Lower lobe of right lung (tissue), 2 donors: ENCODE data around the gene CCDC59. TPM values are rescaled to one million over a fixed set of nuclear protein-coding genes. Genes with fewer than 3 reads are reported as not detected.
A peak's percentile ranks its signal among the peaks of the same experiment; 100 is the strongest.

ENCODE experiments used
- ATAC-seq, 2 donors: fragments of 200-7000 bp; cut with Tn5 transposase; one replicate each; pipeline ENCODE4 v1.9.1; 2020 to 2022; ENCODE audit warnings: mild to moderate bottlenecking in 2 of 2, moderate library complexity in 2 of 2
- DNase-seq: peaks from one replicate; pipeline ENCODE4 v3.0.0-alpha.2; 2020
- H3K27ac ChIP-seq: fragments of 200-600 bp; one replicate; pipeline ENCODE4 v1.8.0; 2022
- H3K27me3 ChIP-seq: fragments of 200-600 bp; one replicate; pipeline ENCODE4 v1.8.0; 2022; ENCODE audit warnings: low read depth
- H3K36me3 ChIP-seq: fragments of 200-600 bp; one replicate; pipeline ENCODE4 v1.8.0; 2022; ENCODE audit warnings: mild to moderate bottlenecking
- H3K4me1 ChIP-seq: fragments of 200-600 bp; one replicate; pipeline ENCODE4 v1.8.0; 2022
- H3K4me3 ChIP-seq: fragments of 200-600 bp; one replicate; pipeline ENCODE4 v1.8.0; 2022; ENCODE audit warnings: mild to moderate bottlenecking
- H3K9me3 ChIP-seq: fragments of 200-600 bp; one replicate; pipeline ENCODE4 v1.8.0; 2022
- CTCF ChIP-seq: fragments of 200-600 bp; IDR thresholded peaks from one replicate; pipeline ENCODE4 v1.8.0; 2022; ENCODE audit warnings: antibody characterized with exemption, mild to moderate bottlenecking
- intact Hi-C: fragments of 100-400 bp; cut with DNase I; formaldehyde crosslinking; loops from one replicate; pipeline ENCODE4 v1.11.0; 2022
- long read RNA-seq: library from polyadenylated mRNA; unstranded; transcript quantifications from one replicate; pipeline ENCODE4 v2.0.0, GENCODE V29; 2021
- total RNA-seq: library from RNA; stranded (reverse); fragmentation: NEBNext Ultra II Directional; extraction: Animal tissue kit (Norgen Biotek cat#: 25700); gene quantifications from one replicate; pipeline ENCODE4 v1.2.1, GENCODE V29; 2021
- donor health status: DM: no; HTN: yes; CAD: no; lungs with severe emphysema.

CCDC59 gene, protein sequence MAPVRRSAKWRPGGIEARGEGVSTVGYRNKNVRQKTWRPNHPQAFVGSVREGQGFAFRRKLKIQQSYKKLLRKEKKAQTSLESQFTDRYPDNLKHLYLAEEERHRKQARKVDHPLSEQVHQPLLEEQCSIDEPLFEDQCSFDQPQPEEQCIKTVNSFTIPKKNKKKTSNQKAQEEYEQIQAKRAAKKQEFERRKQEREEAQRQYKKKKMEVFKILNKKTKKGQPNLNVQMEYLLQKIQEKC
- 31.5 TPM for total RNA-seq
- long read RNA-seq, transcript CCDC59-201 (4 exons, 1,983 nt), result major isoform, 11 of 27 reads
- long read RNA-seq, transcript CCDC59-203 (4 exons, 984 nt), result minor isoform, 7 of 27 reads
- long read RNA-seq, partial matches to known transcripts, result 4 of 27 reads
- long read RNA-seq, other reads (novel, unspliced or antisense), result 2 of 27 reads

DNA sequence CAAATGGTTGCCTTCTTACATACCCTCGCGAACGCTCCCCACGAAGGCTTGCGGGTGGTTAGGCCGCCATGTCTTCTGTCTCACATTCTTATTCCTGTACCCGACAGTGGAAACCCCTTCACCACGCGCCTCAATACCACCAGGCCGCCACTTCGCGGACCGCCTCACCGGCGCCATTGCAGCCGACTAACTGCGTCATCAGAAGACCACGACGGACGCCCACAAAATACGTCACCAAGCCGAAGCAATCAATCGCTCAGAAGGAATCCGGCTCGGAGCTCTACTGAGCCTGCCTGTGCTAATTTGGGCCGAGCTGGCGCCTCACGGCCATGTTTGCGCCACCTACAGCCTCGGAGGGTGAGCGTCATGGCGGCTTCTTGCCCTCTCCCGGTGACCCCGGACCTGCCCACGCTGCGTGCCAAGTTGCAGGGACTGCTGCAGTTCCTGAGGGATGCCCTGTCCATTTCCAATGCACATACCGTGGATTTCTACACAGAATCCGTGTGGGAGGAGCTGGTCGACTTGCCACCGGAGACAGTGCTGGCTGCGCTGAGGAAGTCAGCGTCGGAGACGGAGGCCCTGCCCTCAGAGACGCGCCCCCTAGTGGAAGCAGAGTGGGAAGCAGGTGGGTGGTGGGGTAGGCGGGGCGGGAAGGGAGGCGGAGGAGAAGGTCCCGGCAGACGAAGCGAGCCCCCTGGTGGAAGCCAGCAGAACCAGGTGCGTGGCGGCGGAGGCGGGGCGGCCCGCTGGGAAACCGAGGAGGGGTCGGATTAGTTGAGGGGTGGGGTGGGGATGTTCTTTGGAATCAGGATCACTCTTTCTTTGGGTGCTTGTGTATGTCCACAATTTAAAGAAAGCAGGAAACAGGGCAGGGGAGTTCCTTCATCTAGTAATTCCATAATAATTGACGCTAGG lies at the start of gene CCDC59, which contains the start of gene METTL25:
TSS of gene CCDC59 (minus strand) at position 188 of the 915 bp plus-strand sequence. CDS start at position 177, 11 bp downstream.
TSS of gene METTL25 (plus strand) at position 330 of the 915 bp plus-strand sequence. CDS start at position 367, 37 bp downstream.
- intact Hi-C loops, result no loop called here
- peaks cover 35% of the 10 kb centered on the region for H3K36me3 ChIP-seq
- H3K4me3 ChIP-seq, result peak within 1 kb of the TSS; percentile 85
- TF ChIP-seq CTCF, result peak; percentile 84
- H3K27ac ChIP-seq, result peak within 1 kb of the TSS; percentile 96
- DNase-seq, result peak; percentile 97
- peak; percentile 99 for ATAC-seq
- no peaks in the 10 kb centered on the region for H3K9me3 ChIP-seq
- H3K27me3 ChIP-seq, result no peaks in the 10 kb centered on the region
- H3K4me1 ChIP-seq, result peaks cover 27% of the 10 kb centered on the region

- Histone ChIP-seq H3K4me1 (no peaks in the 10 kb centered on the region), H3K27me3 (no peaks in the 10 kb centered on the region), H3K36me3 (no peaks in the 10 kb centered on the region), H3K27ac (no peak overlapping the region), H3K4me3 (no peak overlapping the region), H3K9me3 (no peaks in the 10 kb centered on the region)
- ATAC-seq (no peak), DNase-seq (no peak)
- intact Hi-C loops, result no loop called here
- no peak for TF ChIP-seq CTCF
Observed at GRCh38 chr12:82407481-82407880, 49.3 kb upstream of the CCDC59 start.

DNA sequence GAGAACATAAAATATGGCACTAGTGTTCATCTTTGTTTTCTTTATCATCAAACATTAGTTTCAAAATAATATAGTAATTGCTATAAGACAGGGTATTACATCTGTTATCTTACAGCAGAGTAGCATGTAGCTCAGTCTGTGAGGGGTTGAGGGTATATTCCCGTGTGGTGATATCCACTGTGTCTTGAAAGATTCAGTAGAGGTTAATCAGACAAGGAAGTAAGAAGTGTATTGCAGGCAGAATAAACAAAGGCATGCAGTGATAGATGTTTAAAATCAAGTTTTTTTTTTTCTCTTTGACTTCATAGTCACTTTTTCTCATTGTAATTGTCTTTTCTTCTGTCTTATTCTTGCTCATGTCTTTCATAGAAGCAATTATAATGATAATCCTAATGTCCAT lies 48.5 kb upstream of the CCDC59 start:
- no peaks in the 10 kb centered on the region for H3K9me3 ChIP-seq
- H3K27me3 ChIP-seq, result no peaks in the 10 kb centered on the region
- DNase-seq (no peak), ATAC-seq (no peak)
- no peak for TF ChIP-seq CTCF
- intact Hi-C loops, result no loop called here
- no peak overlapping the region for H3K27ac ChIP-seq
- H3K4me3 ChIP-seq, result no peak overlapping the region
- H3K4me1 ChIP-seq, result no peaks in the 10 kb centered on the region
- no peaks in the 10 kb centered on the region for H3K36me3 ChIP-seq

GRCh38 chr12:82400819-82401218 lies 42.6 kb upstream of the CCDC59 start:
- no peak for TF ChIP-seq CTCF
- Histone ChIP-seq H3K36me3 (peaks cover 11% of the 10 kb centered on the region), H3K4me1 (no peaks in the 10 kb centered on the region), H3K4me3 (no peak overlapping the region), H3K9me3 (no peaks in the 10 kb centered on the region), H3K27me3 (no peaks in the 10 kb centered on the region), H3K27ac (no peak overlapping the region)
- no peak for ATAC-seq
- intact Hi-C loops, result no loop called here
- DNase-seq, result no peak

- Histone ChIP-seq H3K4me3 (no peak overlapping the region), H3K9me3 (no peaks in the 10 kb centered on the region), H3K27ac (no peak overlapping the region), H3K27me3 (no peaks in the 10 kb centered on the region), H3K36me3 (peaks cover 11% of the 10 kb centered on the region), H3K4me1 (no peaks in the 10 kb centered on the region)
- no peak for TF ChIP-seq CTCF
- ATAC-seq (no peak), DNase-seq (no peak)
- intact Hi-C loops, result no loop called here
Observed at GRCh38 chr12:82398879-82399278, 40.7 kb upstream of the CCDC59 start.
